HG02973 (cell line): ENCODE results near the gene TREX2.

Experiments used
- ATAC-seq: cut with Tn5 transposase; IDR thresholded peaks from one replicate; pipeline ENCODE4 v1.9.1; 2021; ENCODE audit warnings: moderate library complexity; ENCODE audit not compliant: unreplicated experiment

The TREX2 gene

DNA sequence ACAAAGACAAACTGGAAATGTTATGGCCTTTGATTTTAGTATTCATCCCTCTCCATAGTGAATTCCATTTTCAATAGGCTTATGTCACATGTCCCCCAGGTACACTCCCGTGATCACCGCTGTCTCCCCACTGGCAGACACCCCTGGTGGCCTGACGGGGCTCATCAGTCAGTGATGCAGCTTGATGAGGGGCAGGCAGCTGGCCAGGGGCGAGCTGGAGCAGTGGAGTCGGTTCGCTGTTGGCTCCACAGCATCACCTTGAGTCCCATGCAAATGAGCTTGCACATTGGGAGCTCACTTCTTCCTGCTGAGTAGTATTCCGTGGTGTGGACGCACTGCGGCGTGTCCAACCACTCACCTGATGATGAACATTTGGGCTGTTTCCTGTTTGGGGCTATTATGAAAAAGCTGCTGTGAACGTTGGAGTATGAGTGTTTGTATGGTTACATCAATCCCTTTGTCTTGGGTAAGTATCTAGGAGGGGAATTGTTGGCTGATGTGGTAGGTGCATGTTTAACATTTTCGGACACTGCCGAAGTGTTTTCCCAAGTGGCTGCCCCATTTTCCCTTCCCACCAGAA lies 5.2 kb downstream of the TREX2 start:
- no peak for ATAC-seq

DNA sequence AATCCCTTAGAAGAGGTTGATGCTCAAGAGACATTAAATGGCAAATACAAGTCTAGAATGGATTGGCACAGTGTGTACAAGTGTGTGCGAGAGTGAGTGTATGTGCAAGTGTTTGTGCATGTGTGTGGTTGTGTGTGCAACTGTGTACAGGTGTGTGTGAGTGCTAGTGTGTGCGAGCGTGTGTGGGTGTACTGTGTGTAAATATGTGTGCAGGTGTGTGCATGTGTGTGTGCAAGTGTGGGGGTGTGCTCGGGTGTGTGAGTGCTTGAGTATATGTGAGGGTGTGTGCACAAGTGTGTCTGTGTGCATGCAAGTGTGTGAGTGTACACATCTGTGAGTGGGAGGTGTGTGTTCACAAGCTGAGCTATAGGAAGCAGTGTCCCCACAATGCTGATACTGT lies 5.9 kb downstream of the TREX2 start:
- no peak for ATAC-seq

DNA sequence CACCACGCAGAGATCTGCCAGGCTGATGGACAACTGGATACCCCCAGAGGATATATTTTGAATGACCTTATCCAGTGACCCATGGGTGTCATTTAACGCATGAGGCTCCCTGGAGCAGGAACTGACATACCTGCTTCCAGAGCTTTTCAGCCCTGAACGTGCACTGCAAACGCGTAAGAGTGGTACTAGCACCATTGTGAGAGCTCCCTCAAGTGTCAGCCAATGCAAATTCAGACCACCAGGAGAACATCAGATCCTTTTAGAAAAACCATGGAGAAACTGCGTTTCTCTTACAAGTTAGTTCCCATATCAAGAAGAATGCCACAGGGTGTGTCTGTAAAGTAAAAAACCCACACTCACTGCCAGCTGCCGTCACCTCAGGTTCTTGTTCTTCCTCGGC lies 7.3 kb downstream of the TREX2 start:
- ATAC-seq, result no peak

DNA sequence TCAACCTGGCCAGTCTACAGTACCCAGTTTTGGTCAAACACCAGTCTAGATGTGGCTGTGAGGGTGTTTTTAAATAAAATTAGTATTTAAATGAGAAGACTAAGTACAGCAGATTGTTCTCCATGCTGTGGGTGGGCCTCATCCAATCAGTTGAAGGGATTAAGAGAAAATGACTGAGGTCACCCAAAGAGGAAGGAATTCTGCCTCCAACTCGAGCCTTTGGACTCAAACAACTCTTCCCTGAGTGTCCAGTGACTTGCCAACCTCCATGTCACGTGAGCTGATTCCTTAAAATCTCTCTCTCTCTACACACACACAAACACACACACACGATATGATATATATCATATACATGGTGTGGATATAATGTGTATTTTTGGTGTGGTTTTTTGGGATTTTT lies 10.0 kb downstream of the TREX2 start:
- ATAC-seq, result no peak

DNA sequence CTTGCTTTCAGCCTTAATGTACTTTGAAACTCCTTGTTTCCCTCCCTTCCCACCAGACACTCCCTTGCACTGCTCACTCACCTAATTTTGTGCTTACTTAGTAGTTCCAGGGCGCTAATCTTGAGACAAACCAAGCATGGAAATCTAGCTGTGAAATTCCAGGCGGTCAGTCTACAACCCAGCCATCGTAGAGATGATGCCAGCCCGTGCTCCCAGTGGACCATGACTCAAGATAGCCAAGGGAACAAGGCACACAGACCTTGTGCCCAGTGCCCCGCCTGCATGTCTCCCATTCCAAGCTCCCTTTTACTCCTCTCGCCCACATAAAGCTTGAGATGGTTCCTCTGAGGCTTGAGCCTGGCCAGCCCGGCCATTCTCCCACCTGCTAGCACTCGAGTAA lies 11.1 kb downstream of the TREX2 start:
- no peak for ATAC-seq

DNA sequence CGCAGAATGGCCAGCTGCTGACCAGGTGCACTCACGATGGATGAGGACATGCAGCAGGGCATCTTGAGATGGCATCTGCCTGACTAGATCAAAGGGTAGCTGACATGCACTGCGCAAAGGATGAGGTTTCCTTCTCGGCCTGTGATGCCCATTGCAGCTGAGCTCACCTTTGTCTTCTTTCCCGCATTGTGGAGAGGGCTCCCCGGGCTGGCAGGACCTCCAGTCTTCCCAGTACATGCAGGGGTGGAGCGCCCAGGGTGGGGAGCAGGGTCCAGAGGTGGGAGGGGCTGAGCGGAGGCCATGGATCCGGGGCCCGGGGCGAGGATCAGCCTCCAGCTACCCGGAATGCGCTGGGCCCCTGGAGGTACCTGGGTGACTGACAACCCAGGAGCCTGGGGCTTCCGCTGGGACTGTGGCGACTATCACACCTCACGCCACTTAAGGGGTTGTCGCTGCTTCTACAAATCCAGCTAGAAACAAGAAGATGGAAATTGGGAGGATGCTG lies 12.0 kb downstream of the TREX2 start:
- no peak for ATAC-seq

DNA sequence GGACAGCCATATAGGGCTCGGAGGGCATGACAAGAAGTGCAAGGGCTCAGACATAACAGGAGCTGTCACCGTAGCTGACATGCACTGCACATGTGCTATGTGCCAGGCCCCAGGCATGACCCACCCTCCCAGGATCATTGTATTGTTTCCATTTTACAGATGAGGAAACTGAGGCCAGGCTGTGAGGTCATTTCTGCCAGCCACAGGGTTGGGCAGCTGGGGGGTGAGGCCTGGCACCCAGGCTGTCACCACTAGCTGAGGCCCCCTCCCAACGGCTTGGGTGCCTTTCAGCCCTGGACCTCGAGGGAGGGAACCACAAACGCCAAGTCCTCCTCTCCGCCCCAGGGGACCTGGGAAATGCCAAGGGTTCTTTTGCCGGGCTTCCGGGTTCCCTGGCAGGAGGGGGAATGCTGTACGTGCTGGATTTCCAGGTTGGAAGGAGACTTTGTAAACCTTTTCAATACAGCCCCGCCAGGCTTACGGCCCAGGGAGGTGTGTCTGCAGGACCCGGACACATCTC lies 12.6 kb downstream of the TREX2 start:
- ATAC-seq, result no peak

DNA sequence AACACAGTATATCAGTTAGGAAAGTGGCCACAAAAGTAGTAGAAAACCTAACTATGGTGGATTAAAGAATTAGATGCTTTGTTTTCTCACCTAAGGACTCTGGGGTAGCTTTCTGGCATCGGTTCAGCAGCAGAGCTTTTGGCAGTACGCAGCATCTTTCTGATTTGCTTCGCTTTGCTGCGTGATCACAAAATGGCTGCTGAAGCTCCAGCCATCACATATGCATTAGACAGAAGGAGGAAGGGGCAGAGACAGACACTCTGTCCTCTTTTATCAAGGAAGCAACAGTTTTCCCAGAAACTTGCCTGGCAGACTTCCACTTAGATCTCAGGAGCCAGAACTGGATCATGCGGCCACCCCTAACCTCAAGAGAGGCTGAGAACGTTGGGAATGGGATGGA lies 15.1 kb downstream of the TREX2 start:
- ATAC-seq, result no peak

DNA sequence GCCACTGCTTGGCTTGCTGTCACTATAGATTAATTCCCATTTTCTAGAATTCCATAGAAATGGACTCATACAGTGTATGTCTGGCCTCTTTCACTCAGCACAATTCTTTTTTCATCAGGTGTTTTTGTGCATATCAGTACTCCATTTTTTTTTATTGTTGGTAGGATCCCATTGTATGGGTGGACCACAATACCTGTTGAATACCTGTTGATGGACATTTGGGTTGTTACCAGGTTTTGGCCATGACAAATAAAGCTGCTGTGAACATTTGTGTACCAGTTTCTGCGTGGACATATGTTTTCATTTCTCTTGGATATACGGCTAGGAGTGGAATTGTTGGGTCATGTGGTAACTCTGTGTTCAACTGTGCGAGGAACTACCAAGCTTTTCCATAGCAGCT lies 19.7 kb downstream of the TREX2 start:
- ATAC-seq, result no peak

DNA sequence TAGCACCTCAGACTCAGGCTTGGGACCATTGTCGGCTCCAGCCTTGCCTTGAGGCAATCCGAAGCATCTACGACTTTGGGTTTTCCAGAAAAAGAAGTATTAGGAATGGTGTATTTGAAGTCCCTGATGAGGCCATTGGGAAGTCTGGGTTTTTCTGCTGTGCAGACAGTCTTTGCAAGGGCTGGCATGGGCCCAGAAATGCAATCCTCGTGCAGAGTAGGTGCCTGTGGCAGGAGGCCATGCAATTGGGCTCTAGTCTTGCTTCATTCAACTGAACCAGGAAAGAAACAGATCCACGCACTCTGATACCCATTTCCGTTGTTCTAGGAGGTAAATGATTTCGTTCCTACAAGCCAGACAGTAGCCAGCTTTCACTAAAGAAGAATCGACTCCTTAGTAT lies 22.2 kb downstream of the TREX2 start:
- ATAC-seq, result no peak

DNA sequence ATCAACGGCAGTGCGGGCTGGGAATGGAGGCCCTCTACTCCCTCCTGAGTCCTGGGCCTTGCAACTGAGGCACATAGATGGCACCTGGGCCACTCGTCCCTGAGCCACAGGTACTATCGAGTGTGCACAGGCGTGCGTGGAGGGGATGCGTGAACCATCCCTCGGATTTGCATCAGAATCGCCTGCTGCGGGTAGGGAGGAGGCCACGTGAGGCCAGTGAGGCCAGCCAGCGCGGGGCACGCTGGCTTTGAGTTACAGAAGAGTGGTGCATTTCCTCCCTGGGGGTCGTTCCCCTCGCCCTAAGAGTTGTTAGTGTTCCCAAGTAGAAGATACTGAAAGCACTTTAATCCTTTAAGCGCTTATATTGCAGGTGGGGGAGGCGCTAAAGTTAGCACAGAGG lies 24.0 kb downstream of the TREX2 start:
- ATAC-seq, result no peak

DNA sequence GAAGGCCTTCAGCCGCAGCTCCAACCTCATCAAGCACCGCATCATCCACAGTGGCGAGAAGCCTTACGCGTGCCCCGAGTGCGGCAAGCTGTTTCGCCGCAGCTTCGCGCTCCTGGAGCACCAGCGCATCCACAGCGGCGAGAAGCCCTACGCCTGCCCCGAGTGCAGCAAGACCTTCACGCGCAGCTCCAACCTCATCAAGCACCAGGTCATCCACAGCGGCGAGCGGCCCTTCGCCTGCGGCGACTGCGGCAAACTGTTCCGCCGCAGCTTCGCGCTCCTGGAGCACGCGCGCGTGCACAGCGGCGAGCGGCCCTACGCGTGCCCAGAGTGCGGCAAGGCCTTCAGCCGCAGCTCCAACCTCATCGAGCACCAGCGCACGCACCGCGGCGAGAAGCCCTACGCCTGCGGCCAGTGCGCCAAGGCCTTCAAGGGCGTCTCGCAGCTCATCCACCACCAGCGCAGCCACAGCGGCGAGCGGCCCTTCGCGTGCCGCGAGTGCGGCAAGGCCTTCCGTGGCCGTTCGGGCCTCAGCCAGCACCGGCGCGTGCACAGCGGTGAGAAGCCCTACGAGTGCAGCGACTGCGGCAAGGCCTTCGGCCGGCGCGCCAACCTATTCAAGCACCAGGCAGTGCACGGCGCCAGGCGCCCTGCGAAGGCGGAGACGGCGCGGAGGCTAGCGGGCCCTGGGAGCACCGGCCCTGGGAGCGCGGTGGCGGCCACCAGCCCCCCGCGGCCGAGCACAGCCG lies 24.8 kb downstream of the TREX2 start:
- ATAC-seq, result no peak

DNA sequence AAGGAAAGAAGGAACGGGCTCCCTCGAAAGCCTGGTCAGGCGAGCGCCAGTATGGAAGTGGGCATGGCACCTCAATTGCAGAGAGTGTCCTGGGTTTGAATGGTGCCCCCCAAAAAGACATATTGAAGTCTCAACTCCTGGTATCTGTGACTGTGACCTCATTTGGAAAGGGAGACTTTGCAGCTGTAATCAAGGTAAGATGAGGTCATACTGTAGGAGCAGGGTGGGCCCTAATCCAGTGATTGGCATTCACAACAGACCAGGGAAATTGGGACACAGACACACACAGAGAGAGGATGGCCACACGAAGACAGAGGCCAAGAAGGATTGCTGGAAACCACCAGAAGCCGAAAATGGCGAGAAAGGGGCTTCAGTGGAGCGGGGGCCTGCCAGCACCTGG lies 28.2 kb downstream of the TREX2 start:
- no peak for ATAC-seq

DNA sequence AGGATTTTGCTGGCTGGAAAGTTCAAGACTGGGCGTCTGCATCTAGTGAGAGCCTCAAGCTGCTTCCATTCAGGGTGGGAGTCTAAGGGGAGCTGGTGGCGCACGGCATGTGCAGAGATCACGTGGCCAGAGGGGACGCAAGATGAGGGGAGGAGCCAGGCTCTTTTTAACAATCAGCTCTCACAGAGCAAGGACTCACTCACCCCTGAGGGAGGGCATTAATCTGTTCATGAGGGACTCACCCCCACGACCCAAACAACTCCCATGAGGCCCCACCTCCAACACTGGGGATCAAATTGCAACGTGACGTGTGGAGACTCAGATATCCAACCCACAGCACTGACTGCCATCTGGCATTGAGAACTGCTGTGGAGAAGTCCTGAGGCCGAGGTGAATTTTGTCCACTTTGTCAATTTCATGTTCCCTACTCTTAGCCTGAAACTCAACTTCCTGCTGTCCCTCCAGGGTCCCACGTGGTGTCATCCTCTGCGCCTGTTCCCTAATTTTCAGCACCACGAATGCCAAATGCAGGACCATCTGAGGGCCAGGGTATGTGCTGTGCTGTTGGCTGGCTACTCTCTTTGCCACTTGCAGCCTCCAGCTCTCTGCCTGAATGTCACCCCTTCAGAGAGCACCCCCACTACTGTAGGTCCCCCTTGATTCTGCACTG lies 28.9 kb downstream of the TREX2 start:
- no peak for ATAC-seq

DNA sequence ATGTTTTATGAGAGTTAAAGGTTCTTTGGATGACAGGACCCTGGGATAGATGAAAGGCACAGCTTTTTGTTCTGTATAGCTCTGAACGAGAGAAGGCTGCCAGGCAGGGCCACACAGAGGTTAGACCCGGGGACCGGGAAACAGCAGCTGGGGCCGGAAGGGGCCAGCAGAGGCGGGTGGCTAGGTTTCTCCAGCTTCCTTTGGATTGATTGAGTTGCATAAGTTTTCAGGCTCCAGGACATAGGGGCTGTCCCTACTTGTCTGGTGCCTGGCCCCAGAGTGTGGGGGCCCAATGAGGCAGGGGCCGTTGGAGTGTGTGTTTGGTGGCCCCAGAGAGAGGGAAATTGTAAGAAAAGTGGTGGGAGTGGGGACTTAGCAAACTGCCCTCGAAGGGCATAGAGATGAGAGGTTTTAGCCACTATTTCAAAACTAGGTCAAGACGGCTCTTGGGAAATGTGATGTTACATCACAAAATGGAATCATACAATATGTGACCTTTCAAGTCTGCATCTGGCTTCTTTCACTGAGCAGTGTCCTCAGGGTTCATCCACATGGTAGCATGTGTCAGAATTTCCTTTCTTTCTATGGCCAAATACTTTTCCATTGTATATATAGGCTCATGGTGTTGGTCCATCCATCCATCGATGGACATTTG lies 30.9 kb downstream of the TREX2 start:
- ATAC-seq, result no peak

DNA sequence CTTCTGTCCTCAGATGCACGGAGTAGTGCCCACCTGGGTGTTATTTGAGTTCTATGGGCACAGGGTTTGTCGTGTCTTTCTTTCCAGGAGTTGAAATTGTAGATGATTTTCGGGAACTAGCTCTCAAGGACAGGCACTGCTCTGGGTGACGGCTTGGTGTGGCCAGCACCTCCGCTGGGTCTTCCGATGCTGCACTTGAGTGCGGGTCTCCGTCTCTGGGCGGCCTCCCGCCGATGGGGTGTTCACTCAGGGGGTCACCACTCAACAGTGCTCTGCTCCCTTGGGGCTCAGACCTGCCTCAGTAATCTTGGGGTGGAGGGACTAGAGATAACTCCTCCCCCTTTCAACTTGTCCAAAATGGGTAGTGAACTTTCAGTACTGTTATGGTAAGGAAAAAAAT lies 32.1 kb downstream of the TREX2 start:
- ATAC-seq, result no peak

DNA sequence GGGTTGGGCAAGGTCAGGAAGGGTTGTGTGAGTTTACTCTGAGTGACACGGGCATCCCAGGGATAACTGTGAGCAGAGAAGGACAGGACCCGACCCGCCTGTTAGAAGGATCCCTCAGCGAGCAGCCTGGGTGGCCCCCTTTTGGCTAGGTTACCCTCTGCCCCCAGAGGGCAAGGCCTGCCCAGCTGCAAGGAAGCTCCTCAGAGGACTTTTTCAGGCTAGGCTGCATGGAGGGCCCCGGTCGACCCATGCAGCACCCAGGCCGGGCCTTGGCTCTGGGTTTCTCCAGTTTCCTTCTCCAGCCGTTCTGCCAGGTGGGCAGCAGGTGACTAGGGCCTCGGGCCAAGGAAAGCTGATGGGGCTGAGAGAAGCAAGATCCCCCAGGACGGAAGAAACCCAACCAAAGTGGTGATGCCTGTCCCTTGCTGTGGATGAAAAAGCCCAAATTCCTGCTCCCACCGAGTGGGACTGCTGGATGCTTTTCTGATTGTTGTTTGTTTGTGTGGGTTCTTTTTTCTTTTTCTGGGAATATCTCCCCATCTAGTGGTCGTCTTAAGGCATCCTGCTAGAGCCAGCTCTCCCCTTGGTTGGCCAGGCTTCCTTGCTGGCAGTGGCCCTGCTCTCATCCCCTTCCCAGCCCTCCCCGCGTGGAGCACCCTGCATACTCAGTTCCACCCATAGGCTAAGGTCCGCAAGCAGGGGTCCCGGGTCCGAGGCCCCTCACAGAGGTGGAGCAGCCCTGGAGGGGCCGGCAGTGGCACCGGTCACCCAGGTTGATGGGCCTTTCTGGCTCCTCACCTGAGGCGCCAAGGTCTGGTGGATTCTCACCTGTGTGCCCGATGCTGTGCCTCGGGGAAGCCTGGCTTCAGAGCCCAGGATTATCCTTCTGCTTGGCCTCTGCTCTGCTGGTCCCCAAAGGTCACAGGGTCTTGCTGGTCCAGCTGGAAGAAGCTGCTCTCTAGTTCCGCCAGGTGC lies 32.8 kb downstream of the TREX2 start:
- no peak for ATAC-seq

DNA sequence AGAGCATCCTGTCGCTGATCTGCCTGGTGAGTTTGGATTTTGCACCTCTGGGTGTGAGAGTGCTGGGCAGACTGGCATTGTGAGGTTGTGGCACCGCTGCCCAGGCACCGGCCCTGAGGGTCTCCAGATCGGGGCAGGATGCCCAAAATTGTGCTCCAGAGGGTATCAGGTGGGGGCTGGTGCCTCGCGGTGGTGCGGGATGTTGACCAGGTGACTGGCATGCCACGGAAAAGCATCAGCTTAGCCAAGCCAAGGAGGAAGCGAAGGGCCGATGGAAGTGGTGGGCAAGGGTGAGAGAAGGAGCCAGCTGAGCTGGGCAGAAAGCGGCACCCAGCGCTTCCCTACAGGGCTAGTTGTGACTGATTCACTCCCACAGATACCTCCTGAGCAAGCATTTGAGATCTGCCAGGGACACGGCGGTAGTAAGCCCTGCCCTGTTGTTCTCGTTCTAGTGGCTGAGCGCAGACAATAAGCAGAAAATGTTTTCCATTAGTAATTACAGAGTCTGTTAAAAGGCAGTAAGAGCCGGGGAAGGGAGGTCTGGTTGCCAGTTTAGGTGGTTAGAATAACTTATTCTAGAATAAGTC lies 33.8 kb downstream of the TREX2 start:
- ATAC-seq, result no peak

DNA sequence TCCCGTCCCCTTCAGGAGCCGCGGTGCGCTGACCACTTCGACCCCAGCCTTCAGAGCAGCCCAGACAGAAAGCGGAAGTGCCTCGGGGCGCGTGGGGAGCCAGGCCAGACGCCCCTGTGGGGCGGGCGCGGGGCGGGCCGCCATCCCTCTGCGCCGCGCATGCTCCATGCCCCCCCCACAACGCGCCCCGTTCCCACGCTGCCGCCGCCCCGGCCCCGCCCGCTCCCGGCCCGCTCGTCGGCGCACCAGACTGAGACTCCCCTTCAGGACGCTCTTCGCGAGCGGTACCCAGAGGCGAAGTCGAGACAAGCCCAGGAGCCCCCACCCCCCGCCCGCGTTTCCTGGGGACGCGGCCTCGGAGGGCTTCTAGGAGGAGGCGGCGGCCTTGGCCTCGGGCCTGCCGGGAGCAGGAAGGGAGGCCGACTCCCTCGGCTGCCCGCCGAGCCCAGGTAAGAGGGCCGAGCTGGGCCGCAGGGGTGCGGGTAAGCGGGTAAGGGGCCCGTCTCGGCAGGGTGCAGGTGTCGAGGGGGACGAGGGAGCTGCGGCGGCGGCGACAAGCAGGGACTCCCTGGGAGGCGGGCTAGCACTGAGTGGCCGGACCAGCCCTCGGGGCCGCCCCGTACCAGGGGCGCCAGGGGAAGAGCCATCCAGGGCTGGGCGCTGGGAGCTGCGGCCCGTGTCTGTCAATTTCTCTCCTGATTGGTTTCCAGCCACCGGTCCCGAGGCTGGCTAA lies 34.4 kb downstream of the TREX2 start, which contains the start of gene ZFP92:
Gene ZFP92, plus strand, starts transcription at position 218 of the 733 bp plus-strand sequence. CDS start 6,851 bp downstream, outside the sequence.
- no peak for ATAC-seq
